ENCODE measurements around the gene DNASE1. TPM values are rescaled to one million over a fixed set of nuclear protein-coding genes. Genes with fewer than 3 reads are reported as not detected.

Gene DNASE1
- polyA plus RNA-seq, 1 donor from 2014 or later, result 47.8 TPM

GRCh38 chr16:3638916-3639644 lies 15.4 kb upstream of the DNASE1 start:
- H3K9me3 ChIP-seq (ENCODE audit: low read length), result no peaks in the 10 kb centered on the region
- no peaks in the 10 kb centered on the region for H3K27me3 ChIP-seq (ENCODE audit: insufficient read depth, low read depth, low read length)
- H3K4me3 ChIP-seq (ENCODE audit: low read length), result no peak overlapping the region
- TF ChIP-seq POLR2AphosphoS5 (IDR thresholded peaks at IDR 0.05) (no peak), SMC3 (conservative IDR thresholded peaks at IDR 0.05; ENCODE audit: poor library complexity) (no peak), CTCF (IDR thresholded peaks at IDR 0.05; ENCODE audit: poor library complexity, severe bottlenecking) (no peak), RAD21 (conservative IDR thresholded peaks at IDR 0.05) (no peak), EZH2 (IDR thresholded peaks at IDR 0.05; ENCODE audit: borderline replicate concordance, insufficient read depth, low read length, poor library complexity, severe bottlenecking) (no peak), EP300 (conservative IDR thresholded peaks at IDR 0.05; ENCODE audit: poor library complexity, severe bottlenecking) (no peak), TAF1 (IDR thresholded peaks at IDR 0.05; ENCODE audit: low read depth) (no peak), MXI1 (conservative IDR thresholded peaks at IDR 0.05; ENCODE audit: poor library complexity, severe bottlenecking) (no peak)
- TF ChIP-seq, protein P1, sequence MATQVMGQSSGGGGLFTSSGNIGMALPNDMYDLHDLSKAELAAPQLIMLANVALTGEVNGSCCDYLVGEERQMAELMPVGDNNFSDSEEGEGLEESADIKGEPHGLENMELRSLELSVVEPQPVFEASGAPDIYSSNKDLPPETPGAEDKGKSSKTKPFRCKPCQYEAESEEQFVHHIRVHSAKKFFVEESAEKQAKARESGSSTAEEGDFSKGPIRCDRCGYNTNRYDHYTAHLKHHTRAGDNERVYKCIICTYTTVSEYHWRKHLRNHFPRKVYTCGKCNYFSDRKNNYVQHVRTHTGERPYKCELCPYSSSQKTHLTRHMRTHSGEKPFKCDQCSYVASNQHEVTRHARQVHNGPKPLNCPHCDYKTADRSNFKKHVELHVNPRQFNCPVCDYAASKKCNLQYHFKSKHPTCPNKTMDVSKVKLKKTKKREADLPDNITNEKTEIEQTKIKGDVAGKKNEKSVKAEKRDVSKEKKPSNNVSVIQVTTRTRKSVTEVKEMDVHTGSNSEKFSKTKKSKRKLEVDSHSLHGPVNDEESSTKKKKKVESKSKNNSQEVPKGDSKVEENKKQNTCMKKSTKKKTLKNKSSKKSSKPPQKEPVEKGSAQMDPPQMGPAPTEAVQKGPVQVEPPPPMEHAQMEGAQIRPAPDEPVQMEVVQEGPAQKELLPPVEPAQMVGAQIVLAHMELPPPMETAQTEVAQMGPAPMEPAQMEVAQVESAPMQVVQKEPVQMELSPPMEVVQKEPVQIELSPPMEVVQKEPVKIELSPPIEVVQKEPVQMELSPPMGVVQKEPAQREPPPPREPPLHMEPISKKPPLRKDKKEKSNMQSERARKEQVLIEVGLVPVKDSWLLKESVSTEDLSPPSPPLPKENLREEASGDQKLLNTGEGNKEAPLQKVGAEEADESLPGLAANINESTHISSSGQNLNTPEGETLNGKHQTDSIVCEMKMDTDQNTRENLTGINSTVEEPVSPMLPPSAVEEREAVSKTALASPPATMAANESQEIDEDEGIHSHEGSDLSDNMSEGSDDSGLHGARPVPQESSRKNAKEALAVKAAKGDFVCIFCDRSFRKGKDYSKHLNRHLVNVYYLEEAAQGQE (IDR thresholded peaks at IDR 0.05; ENCODE audit: borderline replicate concordance), result no peak
- no peak overlapping the region for H3K9ac ChIP-seq (ENCODE audit: low read length)
- no peaks in the 10 kb centered on the region for H3F3A ChIP-seq (ENCODE audit: insufficient read depth, low read length, poor library complexity, severe bottlenecking)
- H3K9me2 ChIP-seq (ENCODE audit: insufficient read depth, low read length), result no peaks in the 10 kb centered on the region
- no peaks in the 10 kb centered on the region for H4K20me1 ChIP-seq (ENCODE audit: insufficient read depth)
- no peaks in the 10 kb centered on the region for H3K36me3 ChIP-seq (ENCODE audit: insufficient read depth, low read length)
- H3K27ac ChIP-seq (ENCODE audit: low read length), result no peak overlapping the region
- H3K4me2 ChIP-seq (ENCODE audit: low read length), result no peak overlapping the region
- no peak overlapping the region for H2AFZ ChIP-seq (ENCODE audit: low read depth, low read length)
- no peaks in the 10 kb centered on the region for H3K79me2 ChIP-seq (replicated peaks; ENCODE audit: insufficient read depth, low read length)

GRCh38 chr16:3640207-3640606 lies 14.3 kb upstream of the DNASE1 start:
- no peak overlapping the region for H3K9ac ChIP-seq (ENCODE audit: low read length)
- no peaks in the 10 kb centered on the region for H3F3A ChIP-seq (ENCODE audit: insufficient read depth, low read length, poor library complexity, severe bottlenecking)
- no peaks in the 10 kb centered on the region for H4K20me1 ChIP-seq (ENCODE audit: insufficient read depth)
- H3K4me3 ChIP-seq (ENCODE audit: low read length), result no peak overlapping the region
- TF ChIP-seq EZH2 (IDR thresholded peaks at IDR 0.05; ENCODE audit: borderline replicate concordance, insufficient read depth, low read length, poor library complexity, severe bottlenecking) (no peak), TAF1 (IDR thresholded peaks at IDR 0.05; ENCODE audit: low read depth) (no peak), POLR2AphosphoS5 (IDR thresholded peaks at IDR 0.05) (no peak), EP300 (conservative IDR thresholded peaks at IDR 0.05; ENCODE audit: poor library complexity, severe bottlenecking) (no peak)
- no peak overlapping the region for H3K27ac ChIP-seq (ENCODE audit: low read length)
- H2AFZ ChIP-seq (ENCODE audit: low read depth, low read length), result no peak overlapping the region
- H3K9me3 ChIP-seq (ENCODE audit: low read length), result no peaks in the 10 kb centered on the region
- H3K9me2 ChIP-seq (ENCODE audit: insufficient read depth, low read length), result no peaks in the 10 kb centered on the region
- H3K36me3 ChIP-seq (ENCODE audit: insufficient read depth, low read length), result no peaks in the 10 kb centered on the region
- no peaks in the 10 kb centered on the region for H3K79me2 ChIP-seq (replicated peaks; ENCODE audit: insufficient read depth, low read length)
- H3K4me2 ChIP-seq (ENCODE audit: low read length), result no peak overlapping the region
- no peaks in the 10 kb centered on the region for H3K27me3 ChIP-seq (ENCODE audit: insufficient read depth, low read depth, low read length)

Measured in neural cell (in vitro differentiated cells).